K562 (cell line): ENCODE measurements around the gene NCAPD2. TPM values are rescaled to one million over a fixed set of nuclear protein-coding genes. Genes with fewer than 3 reads are reported as not detected.

Experiments used
- DPF2 ChIP-seq: fragments of 450-650 bp; IDR thresholded peaks from 2 replicates; pipeline ENCODE4 v1.6.1; 2016
- FOSL1 ChIP-seq: fragments of 200-800 bp; sonication (Bioruptor generic); conservative IDR thresholded peaks from 2 replicates; pipeline ENCODE4 v1.6.1; 2016; ENCODE audit warnings: missing genetic modification characterization, missing compliant biosample characterization
- KLF16 ChIP-seq: IDR thresholded peaks from 2 replicates; pipeline ENCODE4 v1.6.1; 2016; ENCODE audit warnings: antibody characterized with exemption
- MAFG ChIP-seq: fragments of 450-650 bp; conservative IDR thresholded peaks from 2 replicates; pipeline ENCODE4 v1.6.1; 2016; ENCODE audit warnings: missing genetic modification characterization, missing compliant biosample characterization
- MED1 ChIP-seq: sonication (generic); formaldehyde crosslinking; IDR thresholded peaks from 2 replicates; pipeline ENCODE4 v1.8.1; 2023; ENCODE audit warnings: missing genetic modification reagents, borderline replicate concordance
- NEUROD1 ChIP-seq: fragments of 150-350 bp; IDR thresholded peaks from 2 replicates; pipeline ENCODE4 v1.6.1; 2014; ENCODE audit warnings: borderline replicate concordance, low read length, low read depth; ENCODE audit not compliant: partially characterized antibody
- NFIC ChIP-seq: fragments of 450-650 bp; IDR thresholded peaks from 2 replicates; pipeline ENCODE4 v1.6.1; 2017; ENCODE audit warnings: mild to moderate bottlenecking, inconsistent platforms
- PCBP2 ChIP-seq: fragments of 200-400 bp; formaldehyde crosslinking; IDR thresholded peaks from 2 replicates; pipeline ENCODE4 v1.6.1; 2018; ENCODE audit warnings: low read length, low read depth, mild to moderate bottlenecking, moderate library complexity; ENCODE audit not compliant: poor library complexity, severe bottlenecking
- POLR2A ChIP-seq: fragments of 450-650 bp; conservative IDR thresholded peaks from 2 replicates; pipeline ENCODE4 v1.6.1; 2016
- RAD21 ChIP-seq, 2 experiments: fragments of 250-450 bp in 1 of 2; fragments of 450-650 bp in 1 of 2; sonication (Bioruptor Pico) in 1 of 2; formaldehyde crosslinking in 1 of 2; IDR thresholded peaks in 1 of 2; conservative IDR thresholded peaks in 1 of 2; 2 replicates each; pipeline versions ENCODE4 v1.4.0 to v1.8.0; 2020 to 2022; ENCODE audit warnings: mild to moderate bottlenecking in 2 of 2, moderate library complexity in 1 of 2
- polyA plus RNA-seq, 8 experiments: library from polyadenylated mRNA; depleted of rRNA in 4 of 8; stranded (reverse) in 5 of 8; unstranded in 3 of 8; fragments of >200 nt; fragmentation: Nextera tagmentation in 2 of 8; fragmentation: Illumina TruSeq in 1 of 8; extraction: Ambion mirVana in 2 of 8; extraction: Trizol in 1 of 8; gene quantifications; 2 replicates each; pipeline versions ENCODE4 v1.2.1 to v1.2.3, GENCODE V29; 2011 to 2014; ENCODE audit warnings: inconsistent platforms in 1 of 8, missing spikeins in 1 of 8
- total RNA-seq, 7 experiments: library from RNA; depleted of rRNA in 6 of 7; stranded (reverse); fragments of >200 nt in 6 of 7; fragmentation: Illumina TruSeq in 2 of 7; extraction: Trizol in 2 of 7; gene quantifications; 2 replicates each; pipeline versions ENCODE4 v1.2.1 to v1.2.3, GENCODE V29; 2011 to 2021; ENCODE audit warnings: low replicate concordance in 1 of 7
- TF ChIP-seq, protein P1 (sequence below): fragments of 450-650 bp; IDR thresholded peaks from 2 replicates; pipeline ENCODE4 v1.6.1; 2016; ENCODE audit warnings: mild to moderate bottlenecking, moderate library complexity
- TF ChIP-seq, protein P2 (sequence below), 2 experiments: fragments of 150-350 bp in 1 of 2; IDR thresholded peaks; 2 replicates each; pipeline ENCODE4 v1.6.1; 2012 to 2016; ENCODE audit warnings: low read depth in 2 of 2, low read length in 2 of 2, mild to moderate bottlenecking in 1 of 2, moderate library complexity in 1 of 2

The NCAPD2 gene
- total and polyA plus RNA-seq, 9 of the 15 experiments (the other 6 are each of a cell fraction or from before 2014, with no cell fraction given) = 16.9 to 93.7 (median 68.3) TPM

DNA sequence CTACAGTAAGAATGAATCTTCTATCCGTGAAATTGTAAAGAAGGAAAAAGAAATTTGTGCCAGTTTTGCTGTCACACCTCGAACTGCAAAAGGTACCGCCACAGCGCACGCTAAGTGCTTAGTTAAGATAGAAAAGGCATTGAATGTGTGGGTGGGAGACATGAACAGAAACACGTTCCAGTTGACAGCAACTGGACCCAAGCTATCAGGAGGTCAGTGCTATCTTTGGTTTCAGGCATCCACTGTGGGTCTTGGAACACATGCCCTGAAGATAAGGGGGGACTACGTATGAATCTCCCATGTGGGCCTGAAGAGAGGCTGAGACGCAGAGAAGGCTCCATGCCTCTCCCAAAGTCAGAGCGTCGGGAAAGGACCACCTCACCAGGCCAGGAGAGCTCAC lies 52.1 kb downstream of the NCAPD2 start (continued):
- TF ChIP-seq PCBP2 (no peak), NFIC (peak; percentile 78), NEUROD1 (no peak), MED1 (no peak), KLF16 (peak; percentile 79; the same call in 1 of the 2 replicates), POLR2A (no peak), FOSL1 (tag) (no peak), DPF2 (peak; percentile 73), MAFG (tag) (no peak), RAD21 (CRISPR knock-in tag; conservative IDR thresholded peaks at IDR 0.05 in 1 of 2, IDR thresholded peaks at IDR 0.05 in 1 of 2) (no peak)
- TF ChIP-seq, protein P1, sequence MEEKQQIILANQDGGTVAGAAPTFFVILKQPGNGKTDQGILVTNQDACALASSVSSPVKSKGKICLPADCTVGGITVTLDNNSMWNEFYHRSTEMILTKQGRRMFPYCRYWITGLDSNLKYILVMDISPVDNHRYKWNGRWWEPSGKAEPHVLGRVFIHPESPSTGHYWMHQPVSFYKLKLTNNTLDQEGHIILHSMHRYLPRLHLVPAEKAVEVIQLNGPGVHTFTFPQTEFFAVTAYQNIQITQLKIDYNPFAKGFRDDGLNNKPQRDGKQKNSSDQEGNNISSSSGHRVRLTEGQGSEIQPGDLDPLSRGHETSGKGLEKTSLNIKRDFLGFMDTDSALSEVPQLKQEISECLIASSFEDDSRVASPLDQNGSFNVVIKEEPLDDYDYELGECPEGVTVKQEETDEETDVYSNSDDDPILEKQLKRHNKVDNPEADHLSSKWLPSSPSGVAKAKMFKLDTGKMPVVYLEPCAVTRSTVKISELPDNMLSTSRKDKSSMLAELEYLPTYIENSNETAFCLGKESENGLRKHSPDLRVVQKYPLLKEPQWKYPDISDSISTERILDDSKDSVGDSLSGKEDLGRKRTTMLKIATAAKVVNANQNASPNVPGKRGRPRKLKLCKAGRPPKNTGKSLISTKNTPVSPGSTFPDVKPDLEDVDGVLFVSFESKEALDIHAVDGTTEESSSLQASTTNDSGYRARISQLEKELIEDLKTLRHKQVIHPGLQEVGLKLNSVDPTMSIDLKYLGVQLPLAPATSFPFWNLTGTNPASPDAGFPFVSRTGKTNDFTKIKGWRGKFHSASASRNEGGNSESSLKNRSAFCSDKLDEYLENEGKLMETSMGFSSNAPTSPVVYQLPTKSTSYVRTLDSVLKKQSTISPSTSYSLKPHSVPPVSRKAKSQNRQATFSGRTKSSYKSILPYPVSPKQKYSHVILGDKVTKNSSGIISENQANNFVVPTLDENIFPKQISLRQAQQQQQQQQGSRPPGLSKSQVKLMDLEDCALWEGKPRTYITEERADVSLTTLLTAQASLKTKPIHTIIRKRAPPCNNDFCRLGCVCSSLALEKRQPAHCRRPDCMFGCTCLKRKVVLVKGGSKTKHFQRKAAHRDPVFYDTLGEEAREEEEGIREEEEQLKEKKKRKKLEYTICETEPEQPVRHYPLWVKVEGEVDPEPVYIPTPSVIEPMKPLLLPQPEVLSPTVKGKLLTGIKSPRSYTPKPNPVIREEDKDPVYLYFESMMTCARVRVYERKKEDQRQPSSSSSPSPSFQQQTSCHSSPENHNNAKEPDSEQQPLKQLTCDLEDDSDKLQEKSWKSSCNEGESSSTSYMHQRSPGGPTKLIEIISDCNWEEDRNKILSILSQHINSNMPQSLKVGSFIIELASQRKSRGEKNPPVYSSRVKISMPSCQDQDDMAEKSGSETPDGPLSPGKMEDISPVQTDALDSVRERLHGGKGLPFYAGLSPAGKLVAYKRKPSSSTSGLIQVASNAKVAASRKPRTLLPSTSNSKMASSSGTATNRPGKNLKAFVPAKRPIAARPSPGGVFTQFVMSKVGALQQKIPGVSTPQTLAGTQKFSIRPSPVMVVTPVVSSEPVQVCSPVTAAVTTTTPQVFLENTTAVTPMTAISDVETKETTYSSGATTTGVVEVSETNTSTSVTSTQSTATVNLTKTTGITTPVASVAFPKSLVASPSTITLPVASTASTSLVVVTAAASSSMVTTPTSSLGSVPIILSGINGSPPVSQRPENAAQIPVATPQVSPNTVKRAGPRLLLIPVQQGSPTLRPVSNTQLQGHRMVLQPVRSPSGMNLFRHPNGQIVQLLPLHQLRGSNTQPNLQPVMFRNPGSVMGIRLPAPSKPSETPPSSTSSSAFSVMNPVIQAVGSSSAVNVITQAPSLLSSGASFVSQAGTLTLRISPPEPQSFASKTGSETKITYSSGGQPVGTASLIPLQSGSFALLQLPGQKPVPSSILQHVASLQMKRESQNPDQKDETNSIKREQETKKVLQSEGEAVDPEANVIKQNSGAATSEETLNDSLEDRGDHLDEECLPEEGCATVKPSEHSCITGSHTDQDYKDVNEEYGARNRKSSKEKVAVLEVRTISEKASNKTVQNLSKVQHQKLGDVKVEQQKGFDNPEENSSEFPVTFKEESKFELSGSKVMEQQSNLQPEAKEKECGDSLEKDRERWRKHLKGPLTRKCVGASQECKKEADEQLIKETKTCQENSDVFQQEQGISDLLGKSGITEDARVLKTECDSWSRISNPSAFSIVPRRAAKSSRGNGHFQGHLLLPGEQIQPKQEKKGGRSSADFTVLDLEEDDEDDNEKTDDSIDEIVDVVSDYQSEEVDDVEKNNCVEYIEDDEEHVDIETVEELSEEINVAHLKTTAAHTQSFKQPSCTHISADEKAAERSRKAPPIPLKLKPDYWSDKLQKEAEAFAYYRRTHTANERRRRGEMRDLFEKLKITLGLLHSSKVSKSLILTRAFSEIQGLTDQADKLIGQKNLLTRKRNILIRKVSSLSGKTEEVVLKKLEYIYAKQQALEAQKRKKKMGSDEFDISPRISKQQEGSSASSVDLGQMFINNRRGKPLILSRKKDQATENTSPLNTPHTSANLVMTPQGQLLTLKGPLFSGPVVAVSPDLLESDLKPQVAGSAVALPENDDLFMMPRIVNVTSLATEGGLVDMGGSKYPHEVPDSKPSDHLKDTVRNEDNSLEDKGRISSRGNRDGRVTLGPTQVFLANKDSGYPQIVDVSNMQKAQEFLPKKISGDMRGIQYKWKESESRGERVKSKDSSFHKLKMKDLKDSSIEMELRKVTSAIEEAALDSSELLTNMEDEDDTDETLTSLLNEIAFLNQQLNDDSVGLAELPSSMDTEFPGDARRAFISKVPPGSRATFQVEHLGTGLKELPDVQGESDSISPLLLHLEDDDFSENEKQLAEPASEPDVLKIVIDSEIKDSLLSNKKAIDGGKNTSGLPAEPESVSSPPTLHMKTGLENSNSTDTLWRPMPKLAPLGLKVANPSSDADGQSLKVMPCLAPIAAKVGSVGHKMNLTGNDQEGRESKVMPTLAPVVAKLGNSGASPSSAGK = peak; percentile 75
- TF ChIP-seq, protein P2, sequence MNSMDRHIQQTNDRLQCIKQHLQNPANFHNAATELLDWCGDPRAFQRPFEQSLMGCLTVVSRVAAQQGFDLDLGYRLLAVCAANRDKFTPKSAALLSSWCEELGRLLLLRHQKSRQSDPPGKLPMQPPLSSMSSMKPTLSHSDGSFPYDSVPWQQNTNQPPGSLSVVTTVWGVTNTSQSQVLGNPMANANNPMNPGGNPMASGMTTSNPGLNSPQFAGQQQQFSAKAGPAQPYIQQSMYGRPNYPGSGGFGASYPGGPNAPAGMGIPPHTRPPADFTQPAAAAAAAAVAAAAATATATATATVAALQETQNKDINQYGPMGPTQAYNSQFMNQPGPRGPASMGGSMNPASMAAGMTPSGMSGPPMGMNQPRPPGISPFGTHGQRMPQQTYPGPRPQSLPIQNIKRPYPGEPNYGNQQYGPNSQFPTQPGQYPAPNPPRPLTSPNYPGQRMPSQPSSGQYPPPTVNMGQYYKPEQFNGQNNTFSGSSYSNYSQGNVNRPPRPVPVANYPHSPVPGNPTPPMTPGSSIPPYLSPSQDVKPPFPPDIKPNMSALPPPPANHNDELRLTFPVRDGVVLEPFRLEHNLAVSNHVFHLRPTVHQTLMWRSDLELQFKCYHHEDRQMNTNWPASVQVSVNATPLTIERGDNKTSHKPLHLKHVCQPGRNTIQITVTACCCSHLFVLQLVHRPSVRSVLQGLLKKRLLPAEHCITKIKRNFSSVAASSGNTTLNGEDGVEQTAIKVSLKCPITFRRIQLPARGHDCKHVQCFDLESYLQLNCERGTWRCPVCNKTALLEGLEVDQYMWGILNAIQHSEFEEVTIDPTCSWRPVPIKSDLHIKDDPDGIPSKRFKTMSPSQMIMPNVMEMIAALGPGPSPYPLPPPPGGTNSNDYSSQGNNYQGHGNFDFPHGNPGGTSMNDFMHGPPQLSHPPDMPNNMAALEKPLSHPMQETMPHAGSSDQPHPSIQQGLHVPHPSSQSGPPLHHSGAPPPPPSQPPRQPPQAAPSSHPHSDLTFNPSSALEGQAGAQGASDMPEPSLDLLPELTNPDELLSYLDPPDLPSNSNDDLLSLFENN (IDR thresholded peaks at IDR 0.05; ENCODE audit: low read depth in 2 of 2, low read length in 2 of 2) = 0 out of 4 replicates have a peak, but pooled peaks of 1 of the 2 experiments have one; percentile 40
- TF ChIP-seq, all 486 proteins: peak for 52
